CD14-positive monocyte (primary cell): ENCODE data around the gene TMEM258. TPM values are rescaled to one million over a fixed set of nuclear protein-coding genes. Genes with fewer than 3 reads are reported as not detected.

Source experiments
- DNase-seq, 3 donors: peaks; one replicate each; pipeline ENCODE4 v3.0.0-alpha.2; 2011 to 2022
- H2AFZ ChIP-seq: 2 replicates; pipeline ENCODE4 v1.6.0; 2012; ENCODE audit warnings: mild to moderate bottlenecking, low read depth, low read length, inconsistent platforms; ENCODE audit not compliant: insufficient read depth, poor library complexity, severe bottlenecking
- H3K27ac ChIP-seq, 2 donors: 1 replicate in 1 of 2; 2 replicates in 1 of 2; pipeline ENCODE4 v1.5.1; 2012 to 2013; ENCODE audit warnings: low read length in 2 of 2, control low read depth in 1 of 2, inconsistent platforms in 1 of 2, low read depth in 1 of 2, mild to moderate bottlenecking in 1 of 2
- H3K27me3 ChIP-seq, 2 donors: one replicate each; pipeline versions ENCODE4 v1.6.0 to v1.6.1; 2011 to 2013; ENCODE audit warnings: low read length in 2 of 2; ENCODE audit not compliant: control insufficient read depth in 2 of 2, insufficient read depth in 2 of 2
- H3K36me3 ChIP-seq, 2 donors: replicated peaks in 1 of 2; 1 replicate in 1 of 2; 2 replicates in 1 of 2; pipeline versions ENCODE4 v1.5.1 to v1.6.1; 2012 to 2013; ENCODE audit warnings: low read length in 2 of 2, control low read depth in 1 of 2, inconsistent platforms in 1 of 2, mild to moderate bottlenecking in 1 of 2; ENCODE audit not compliant: insufficient read depth in 2 of 2, control insufficient read depth in 1 of 2
- H3K4me1 ChIP-seq, 2 donors: 1 replicate in 1 of 2; 2 replicates in 1 of 2; pipeline versions ENCODE4 v1.5.1 to v1.6.1; 2012 to 2013; ENCODE audit warnings: low read length in 2 of 2, control low read depth in 1 of 2, inconsistent platforms in 1 of 2, mild to moderate bottlenecking in 1 of 2, moderate library complexity in 1 of 2; ENCODE audit not compliant: insufficient read depth in 2 of 2, control insufficient read depth in 1 of 2
- H3K4me2 ChIP-seq: replicated peaks from 2 replicates; pipeline ENCODE3; 2012; ENCODE audit warnings: low read length, moderate library complexity, mild to moderate bottlenecking; ENCODE audit not compliant: poor library complexity, severe bottlenecking; ENCODE audit errors: extremely low read depth
- H3K4me3 ChIP-seq, 3 experiments: fragments of 200-600 bp in 1 of 3; sonication (generic) in 1 of 3; replicated peaks in 1 of 3; 1 replicate in 2 of 3; 2 replicates in 1 of 3; pipeline ENCODE4 v1.5.1; 2011 to 2013; ENCODE audit warnings: low read length in 3 of 3, mild to moderate bottlenecking in 3 of 3, control low read depth in 2 of 3, low read depth in 2 of 3, inconsistent platforms in 1 of 3, moderate library complexity in 1 of 3
- H3K79me2 ChIP-seq: 2 replicates; pipeline ENCODE4 v1.6.0; 2012; ENCODE audit warnings: mild to moderate bottlenecking, control low read depth, inconsistent platforms, low read length, moderate library complexity; ENCODE audit not compliant: insufficient read depth
- H3K9ac ChIP-seq: 2 replicates; pipeline ENCODE4 v1.6.0; 2017; ENCODE audit warnings: low read length, mild to moderate bottlenecking; ENCODE audit not compliant: insufficient read depth, poor library complexity, severe bottlenecking
- H3K9me3 ChIP-seq, 2 donors: replicated peaks in 1 of 2; 1 replicate in 1 of 2; 2 replicates in 1 of 2; pipeline versions ENCODE4 v1.5.1 to v1.6.1; 2012 to 2013; ENCODE audit warnings: low read length in 2 of 2, control low read depth in 1 of 2; ENCODE audit not compliant: control insufficient read depth in 1 of 2, insufficient read depth in 1 of 2
- H4K20me1 ChIP-seq: 2 replicates; pipeline ENCODE4 v1.6.0; 2012; ENCODE audit warnings: mild to moderate bottlenecking, low read length, control low read depth, moderate library complexity; ENCODE audit not compliant: insufficient read depth
- H3K27ac Mint-ChIP-seq, 7 donors: one replicate each; pipeline ENCODE4 v1.8.0; 2020; ENCODE audit warnings: mild to moderate bottlenecking in 7 of 7, mixed read lengths in 7 of 7, moderate library complexity in 6 of 7, inconsistent platforms in 2 of 7
- H3K27me3 Mint-ChIP-seq, 3 donors: one replicate each; pipeline ENCODE4 v1.8.0; 2021 to 2022; ENCODE audit warnings: low read depth in 3 of 3, mild to moderate bottlenecking in 3 of 3, mixed read lengths in 3 of 3, moderate library complexity in 3 of 3, inconsistent platforms in 1 of 3
- H3K36me3 Mint-ChIP-seq, 2 donors: one replicate each; pipeline ENCODE4 v1.8.0; 2020; ENCODE audit warnings: mixed read lengths in 2 of 2, inconsistent platforms in 1 of 2, mild to moderate bottlenecking in 1 of 2
- H3K4me1 Mint-ChIP-seq: one replicate; pipeline ENCODE4 v1.8.0; 2020; ENCODE audit warnings: mild to moderate bottlenecking, mixed read lengths
- H3K4me3 Mint-ChIP-seq, 2 donors: one replicate each; pipeline ENCODE4 v1.8.0; 2020; ENCODE audit warnings: mild to moderate bottlenecking in 2 of 2, mixed read lengths in 2 of 2, moderate library complexity in 1 of 2
- H3K9me3 Mint-ChIP-seq, 7 donors: one replicate each; pipeline ENCODE4 v1.8.0; 2020 to 2022; ENCODE audit warnings: mixed read lengths in 7 of 7, mild to moderate bottlenecking in 6 of 7, moderate library complexity in 6 of 7, inconsistent platforms in 2 of 7
- WGBS: methylation state at CpG from one replicate; pipeline ENCODE4 v1.1.5; 2013; ENCODE audit warnings: missing lambda C conversion rate; ENCODE audit not compliant: insufficient coverage; 5-methylcytosine and 5-hydroxymethylcytosine counted together
- intact Hi-C, 2 donors: fragments of 100-400 bp; cut with micrococcal nuclease; formaldehyde crosslinking; loops; one replicate each; pipeline versions ENCODE4 v1.15.0 to v1.15.1; 2023
- polyA plus RNA-seq, 3 donors: library from polyadenylated mRNA; depleted of rRNA in 1 of 3; unstranded in 2 of 3; stranded (reverse) in 1 of 3; fragments of 300-500 nt in 2 of 3; fragments of >200 nt in 1 of 3; fragmentation: Illumina TruSeq in 2 of 3; gene quantifications; 1 replicate in 2 of 3; 2 replicates in 1 of 3; pipeline ENCODE4 v1.2.3, GENCODE V29; 2012 to 2021
- TF ChIP-seq, protein P1 (sequence below): fragments of 200-600 bp; IDR thresholded peaks from one replicate; pipeline ENCODE4 v1.8.0; 2022; ENCODE audit warnings: antibody characterized with exemption, mild to moderate bottlenecking

Gene TMEM258
- polyA plus RNA-seq, 3 donors = 199 to 224 (median 220) TPM

DNA sequence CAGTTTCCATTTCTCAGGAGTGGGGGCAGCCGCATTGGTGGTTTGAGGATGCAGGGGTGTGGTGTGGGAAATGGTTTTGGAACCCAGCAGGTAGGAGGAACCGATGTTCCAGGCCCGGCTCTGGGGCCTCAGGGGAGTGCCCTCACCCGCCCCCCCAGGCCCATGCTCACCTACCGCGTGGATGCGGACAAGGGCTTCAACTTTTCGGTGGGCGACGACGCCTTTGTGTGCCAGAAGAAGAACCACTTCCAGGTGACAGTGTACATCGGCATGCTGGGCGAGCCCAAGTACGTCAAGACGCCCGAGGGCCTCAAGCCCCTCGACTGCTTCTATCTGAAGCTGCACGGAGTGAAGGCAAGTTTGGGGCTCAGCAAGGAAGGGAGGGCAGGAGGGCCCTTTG lies 18.6 kb downstream of the TMEM258 start:
- no peaks in the 10 kb centered on the region for H3K79me2 ChIP-seq
- peaks cover 29% of the 10 kb centered on the region for H3K4me1 Mint-ChIP-seq
- H3K27ac Mint-ChIP-seq = no peak overlapping the region
- intact Hi-C loops = no loop called here
- TF ChIP-seq, protein P1, sequence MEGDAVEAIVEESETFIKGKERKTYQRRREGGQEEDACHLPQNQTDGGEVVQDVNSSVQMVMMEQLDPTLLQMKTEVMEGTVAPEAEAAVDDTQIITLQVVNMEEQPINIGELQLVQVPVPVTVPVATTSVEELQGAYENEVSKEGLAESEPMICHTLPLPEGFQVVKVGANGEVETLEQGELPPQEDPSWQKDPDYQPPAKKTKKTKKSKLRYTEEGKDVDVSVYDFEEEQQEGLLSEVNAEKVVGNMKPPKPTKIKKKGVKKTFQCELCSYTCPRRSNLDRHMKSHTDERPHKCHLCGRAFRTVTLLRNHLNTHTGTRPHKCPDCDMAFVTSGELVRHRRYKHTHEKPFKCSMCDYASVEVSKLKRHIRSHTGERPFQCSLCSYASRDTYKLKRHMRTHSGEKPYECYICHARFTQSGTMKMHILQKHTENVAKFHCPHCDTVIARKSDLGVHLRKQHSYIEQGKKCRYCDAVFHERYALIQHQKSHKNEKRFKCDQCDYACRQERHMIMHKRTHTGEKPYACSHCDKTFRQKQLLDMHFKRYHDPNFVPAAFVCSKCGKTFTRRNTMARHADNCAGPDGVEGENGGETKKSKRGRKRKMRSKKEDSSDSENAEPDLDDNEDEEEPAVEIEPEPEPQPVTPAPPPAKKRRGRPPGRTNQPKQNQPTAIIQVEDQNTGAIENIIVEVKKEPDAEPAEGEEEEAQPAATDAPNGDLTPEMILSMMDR = no peak
- H3K9me3 ChIP-seq = no peaks in the 10 kb centered on the region
- no peak overlapping the region for H3K4me3 Mint-ChIP-seq
- H3K36me3 Mint-ChIP-seq = no peaks in the 10 kb centered on the region
- H4K20me1 ChIP-seq = no peaks in the 10 kb centered on the region
- peaks cover 14 to 26% (median 22%) of the 10 kb centered on the region in 3 donors for H3K27me3 Mint-ChIP-seq
- H3K9ac ChIP-seq = no peak overlapping the region
- H3K9me3 Mint-ChIP-seq = peaks cover 0 to 3% (median 0%) of the 10 kb centered on the region in 7 donors
- peaks cover 24 to 30% of the 10 kb centered on the region in 2 donors for H3K4me1 ChIP-seq
- DNase-seq = no peak
- no peak overlapping the region for H3K27ac ChIP-seq
- 90% methylated on average over 16 of the region's 18 CpGs for WGBS
- H3K27me3 ChIP-seq = peaks cover 0 to 8% of the 10 kb centered on the region in 2 donors
- H2AFZ ChIP-seq = no peak overlapping the region
- H3K36me3 ChIP-seq = no peaks in the 10 kb centered on the region
- H3K4me3 ChIP-seq = no peak overlapping the region
- no peak overlapping the region for H3K4me2 ChIP-seq

GRCh38 chr11:61773356-61773755 lies 19.0 kb downstream of the TMEM258 start:
- H3K27ac Mint-ChIP-seq = no peak overlapping the region

More at GRCh38 chr11:61773356-61773755, 19.0 kb downstream of the TMEM258 start:
- peaks cover 29% of the 10 kb centered on the region for H3K4me1 Mint-ChIP-seq
- H3K36me3 Mint-ChIP-seq = no peaks in the 10 kb centered on the region
- peaks cover 12 to 21% (median 19%) of the 10 kb centered on the region in 3 donors for H3K27me3 Mint-ChIP-seq
- WGBS = 82% methylated on average over 5 of the region's 10 CpGs
- H3K27me3 ChIP-seq = peaks cover 0 to 7% of the 10 kb centered on the region in 2 donors
- H3K4me3 Mint-ChIP-seq = no peak overlapping the region
- H2AFZ ChIP-seq = no peak overlapping the region
- no peaks in the 10 kb centered on the region for H3K79me2 ChIP-seq
- peaks cover 0 to 3% (median 0%) of the 10 kb centered on the region in 7 donors for H3K9me3 Mint-ChIP-seq
- H3K4me2 ChIP-seq = no peak overlapping the region
- H3K4me3 ChIP-seq = no peak overlapping the region
- TF ChIP-seq, protein P1 = no peak
- no peaks in the 10 kb centered on the region for H3K9me3 ChIP-seq
- H3K27ac ChIP-seq = no peak overlapping the region
- intact Hi-C loops = no loop called here
- H4K20me1 ChIP-seq = no peaks in the 10 kb centered on the region
- DNase-seq = no peak
- H3K36me3 ChIP-seq = no peaks in the 10 kb centered on the region
- H3K9ac ChIP-seq = no peak overlapping the region
- H3K4me1 ChIP-seq = peaks cover 24 to 30% of the 10 kb centered on the region in 2 donors
